Measurements from ENCODE around the gene RSAD2. TPM values are rescaled to one million over a fixed set of nuclear protein-coding genes. Genes with fewer than 3 reads are reported as not detected.

RSAD2 gene
- total and polyA plus RNA-seq, 2 of the 4 experiments (the other 2 are of a cell fraction), result not detected

- POLR2A ChIA-PET (ENCODE audit: unreplicated experiment), result no interaction called here
Observed at GRCh38 chr2:6924924-6925409, 47.4 kb downstream of the RSAD2 start.

More at GRCh38 chr2:6924924-6925409, 47.4 kb downstream of the RSAD2 start:
- no peak overlapping the region for H4K8ac ChIP-seq (ENCODE audit: low read depth in 2 of 2, low read length in 2 of 2)
- H3K4me1 ChIP-seq (ENCODE audit: control insufficient read depth, insufficient read depth, low read length), result no peaks in the 10 kb centered on the region
- TF ChIP-seq ELK1 (IDR thresholded peaks at IDR 0.05; ENCODE audit: borderline replicate concordance, low read depth, low read length) (no peak), MXI1 (IDR thresholded peaks at IDR 0.05; ENCODE audit: borderline replicate concordance, low read depth, low read length) (no peak), CHD1 (IDR thresholded peaks at IDR 0.05; ENCODE audit: low read depth, low read length) (no peak), SMC3 (IDR thresholded peaks at IDR 0.05; ENCODE audit: low read depth, low read length) (no peak), POLR2A (IDR thresholded peaks at IDR 0.05; ENCODE audit: low read depth, low read length) (no peak), RFX5 (IDR thresholded peaks at IDR 0.05; ENCODE audit: low read depth, low read length) (no peak)
- H2AFZ ChIP-seq (replicated peaks; ENCODE audit: low read length, poor library complexity), result no peak overlapping the region
- H3K18ac ChIP-seq (ENCODE audit: low read depth, low read length), result no peak overlapping the region
- no peak overlapping the region for H2BK15ac ChIP-seq (ENCODE audit: low read depth, low read length)
- H3K56ac ChIP-seq (ENCODE audit: extremely low read depth, insufficient read depth, low read length), result no peak overlapping the region
- H2AK9ac ChIP-seq (replicated peaks; ENCODE audit: low read depth, low read length, poor library complexity), result no peak overlapping the region
- no peaks in the 10 kb centered on the region for H3K9me1 ChIP-seq (ENCODE audit: insufficient read depth, low read length)
- BruUV-seq (replicated peaks), result no TSS peak
- no peak overlapping the region for H3K27ac ChIP-seq (ENCODE audit: insufficient read depth, low read length)
- in situ Hi-C loops (cut with MboI; ENCODE audit: low sequenced_read_pairs) (no loop called here), intact Hi-C loops (cut with micrococcal nuclease) (no loop called here), dilution Hi-C loops (cut with HindIII; ENCODE audit: low sequenced_read_pairs, unreplicated experiment) (no loop called here)
- H3K36me3 ChIP-seq (ENCODE audit: control insufficient read depth, insufficient read depth, low read length), result no peaks in the 10 kb centered on the region
- no peak overlapping the region for H2BK20ac ChIP-seq (ENCODE audit: low read depth, low read length)
- H2BK120ac ChIP-seq (ENCODE audit: low read depth, low read length), result no peak overlapping the region
- H2AK5ac ChIP-seq (ENCODE audit: low read depth, low read length), result no peak overlapping the region
- no peak overlapping the region for H3K14ac ChIP-seq (replicated peaks; ENCODE audit: low read depth, low read length)
- H4K91ac ChIP-seq (ENCODE audit: insufficient read depth, low read depth, low read length), result no peak overlapping the region
- H3K27me3 ChIP-seq (ENCODE audit: control insufficient read depth, insufficient read depth, low read length), result peaks cover 2% of the 10 kb centered on the region; the same call in 1 of the 2 replicates
- H4K5ac ChIP-seq (ENCODE audit: low read depth, low read length), result no peak overlapping the region
- no peak overlapping the region for H3K4ac ChIP-seq (ENCODE audit: low read depth, low read length)
- H3K4me2 ChIP-seq (ENCODE audit: low read depth, low read length), result no peak overlapping the region
- no peaks in the 10 kb centered on the region for H3K79me1 ChIP-seq (ENCODE audit: low read depth in 1 of 2, low read length in 2 of 2)
- ATAC-seq (ENCODE audit: low read depth) (no peak), DNase-seq (no peak)
- no peaks in the 10 kb centered on the region for H4K20me1 ChIP-seq (ENCODE audit: insufficient read depth, low read length)
- WGBS, 2 experiments (ENCODE audit: extremely low coverage in 2 of 2, insufficient read length in 1 of 2), result no CpG with 5 or more reads among the region's 7 CpGs
- H3K4me3 ChIP-seq (ENCODE audit: insufficient read depth, low read depth, low read length), result no peak overlapping the region
- H3K9ac ChIP-seq (ENCODE audit: low read depth, low read length), result no peak overlapping the region
- no peaks in the 10 kb centered on the region for H3K9me3 ChIP-seq (ENCODE audit: control insufficient read depth, insufficient read depth, low read length)
- CTCF ChIA-PET, result no interaction called here
- no peak overlapping the region for H3K23ac ChIP-seq (ENCODE audit: low read depth, low read length)
- H2BK5ac ChIP-seq (ENCODE audit: low read depth, low read length, poor library complexity, severe bottlenecking), result no peak overlapping the region

Measured in IMR-90 (cell line).